Natural killer cell treated with Interleukin-12 subunit alpha and Interleukin-12 subunit beta and Interleukin-15 and Interleukin-18, amount 100 ng/mL, for 72 hours (primary cell): ENCODE measurements around the gene CBLN4. TPM values are rescaled to one million over a fixed set of nuclear protein-coding genes. Genes with fewer than 3 reads are reported as not detected.

Experiments used
- ATAC-seq, 2 donors: fragments of 150-1000 bp; cut with Tn5 transposase in 1 of 2; sonication (Bioruptor Pico), chemical (Tn5 transposase) in 1 of 2; 2 replicates each; pipeline ENCODE4 v1.10.0; 2021
- DNase-seq: peaks from one replicate; pipeline ENCODE4 v3.0.0; 2022; ENCODE audit warnings: low spot score
- H3K27ac Mint-ChIP-seq, 2 donors: 1 replicate in 1 of 2; 2 replicates in 1 of 2; pipeline ENCODE4 v1.8.0; 2022; ENCODE audit warnings: mixed read lengths in 2 of 2, mild to moderate bottlenecking in 1 of 2, moderate library complexity in 1 of 2
- H3K27me3 Mint-ChIP-seq, 2 donors: 1 replicate in 1 of 2; 2 replicates in 1 of 2; pipeline ENCODE4 v1.8.0; 2022; ENCODE audit warnings: mixed read lengths in 2 of 2
- H3K36me3 Mint-ChIP-seq: one replicate; pipeline ENCODE4 v1.8.0; 2022; ENCODE audit warnings: mixed read lengths
- H3K4me1 Mint-ChIP-seq, 2 donors: 1 replicate in 1 of 2; 2 replicates in 1 of 2; pipeline ENCODE4 v1.8.0; 2022; ENCODE audit warnings: low read depth in 2 of 2, mixed read lengths in 2 of 2, mild to moderate bottlenecking in 1 of 2
- H3K4me3 Mint-ChIP-seq: one replicate; pipeline ENCODE4 v1.8.0; 2022; ENCODE audit warnings: mixed read lengths
- H3K9me3 Mint-ChIP-seq: 2 replicates; pipeline ENCODE4 v1.8.0; 2022; ENCODE audit warnings: mixed read lengths
- total RNA-seq, 2 donors: library from RNA; stranded (reverse); gene quantifications; one replicate each; pipeline ENCODE4 v1.2.3, GENCODE V29; 2022

Gene CBLN4
- total RNA-seq, 2 donors from 2014 or later, result not detected

- no peaks in the 10 kb centered on the region for H3K27me3 Mint-ChIP-seq
- DNase-seq, result no peak
- no peaks in the 10 kb centered on the region for H3K4me1 Mint-ChIP-seq
- ATAC-seq, result no peak
- no peak overlapping the region for H3K27ac Mint-ChIP-seq
- H3K9me3 Mint-ChIP-seq, result no peaks in the 10 kb centered on the region
- no peak overlapping the region for H3K4me3 Mint-ChIP-seq
- no peaks in the 10 kb centered on the region for H3K36me3 Mint-ChIP-seq
Measured at GRCh38 chr20:55977690-55978459, 27.4 kb downstream of the CBLN4 start.

GRCh38 chr20:55974491-55975202 lies 30.7 kb downstream of the CBLN4 start:
- no peaks in the 10 kb centered on the region for H3K4me1 Mint-ChIP-seq
- no peaks in the 10 kb centered on the region for H3K36me3 Mint-ChIP-seq
- no peaks in the 10 kb centered on the region for H3K27me3 Mint-ChIP-seq
- ATAC-seq, result peak in 1 of 2 donors; percentile 48
- DNase-seq, result no peak
- H3K9me3 Mint-ChIP-seq, result no peaks in the 10 kb centered on the region
- H3K27ac Mint-ChIP-seq, result no peak overlapping the region
- no peak overlapping the region for H3K4me3 Mint-ChIP-seq

- no peak for ATAC-seq
- Mint-ChIP-seq H3K27ac (no peak overlapping the region), H3K4me3 (no peak overlapping the region), H3K36me3 (no peaks in the 10 kb centered on the region), H3K9me3 (peaks cover 18% of the 10 kb centered on the region), H3K4me1 (no peaks in the 10 kb centered on the region), H3K27me3 (no peaks in the 10 kb centered on the region)
- DNase-seq, result no peak
Measured at GRCh38 chr20:55964790-55965189, 40.5 kb downstream of the CBLN4 start.

GRCh38 chr20:55961376-55962330 lies 43.7 kb downstream of the CBLN4 start:
- Mint-ChIP-seq H3K4me1 (no peaks in the 10 kb centered on the region), H3K27ac (no peak overlapping the region)
- ATAC-seq, result no peak

GRCh38 chr20:55953201-55953600 lies 52.1 kb downstream of the CBLN4 start:
- Mint-ChIP-seq H3K9me3 (peaks cover 15% of the 10 kb centered on the region), H3K4me3 (no peak overlapping the region), H3K27ac (no peak overlapping the region), H3K27me3 (no peaks in the 10 kb centered on the region), H3K4me1 (no peaks in the 10 kb centered on the region), H3K36me3 (no peaks in the 10 kb centered on the region)
- DNase-seq (no peak), ATAC-seq (no peak)

More at GRCh38 chr20:55961376-55962330, 43.7 kb downstream of the CBLN4 start:
- no peak for DNase-seq
- Mint-ChIP-seq H3K27me3 (no peaks in the 10 kb centered on the region), H3K36me3 (no peaks in the 10 kb centered on the region), H3K9me3 (peaks cover 13% of the 10 kb centered on the region), H3K4me3 (no peak overlapping the region)

- DNase-seq (no peak), ATAC-seq (no peak)
- no peak overlapping the region for H3K4me3 Mint-ChIP-seq
- H3K9me3 Mint-ChIP-seq, result peaks cover 23% of the 10 kb centered on the region
- no peaks in the 10 kb centered on the region for H3K27me3 Mint-ChIP-seq
- no peaks in the 10 kb centered on the region for H3K36me3 Mint-ChIP-seq
- no peaks in the 10 kb centered on the region for H3K4me1 Mint-ChIP-seq
- H3K27ac Mint-ChIP-seq, result no peak overlapping the region
Measured at GRCh38 chr20:55947701-55948100, 57.6 kb downstream of the CBLN4 start.

Other genes starting within 250 kb of the CBLN4 start
- gene MC3R, start 243.2 kb upstream of the CBLN4 start, total RNA-seq, result not detected